Measurements from ENCODE around the gene AFF1. TPM values are rescaled to one million over a fixed set of nuclear protein-coding genes. Genes with fewer than 3 reads are reported as not detected.

Gene AFF1
- total RNA-seq, 1 experiment from 2014 or later: 52.8 TPM

DNA sequence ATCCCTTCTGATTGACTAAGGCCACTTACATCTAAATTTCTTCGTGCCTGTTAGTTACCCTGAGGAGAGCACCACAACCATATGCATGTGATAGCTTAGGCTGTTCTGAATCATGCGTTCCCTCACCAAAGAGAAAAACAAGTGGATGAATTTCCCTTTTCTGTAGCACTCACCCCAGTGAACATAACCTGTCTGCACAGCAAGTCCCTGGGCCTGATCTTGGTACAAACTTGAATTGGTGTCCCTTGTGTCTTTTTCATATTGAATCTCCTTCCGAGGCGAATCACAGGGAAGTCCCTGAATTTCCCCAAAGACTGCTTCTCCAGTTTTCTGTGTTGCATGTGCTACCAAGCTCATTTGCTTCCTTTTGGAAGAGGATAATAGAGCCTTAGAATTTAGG, 185.2 kb downstream of the AFF1 start:
- H3K79me2 ChIP-seq (ENCODE audit: low read depth): no peaks in the 10 kb centered on the region
- H4K20me1 ChIP-seq (ENCODE audit: insufficient read depth): no peaks in the 10 kb centered on the region
- intact Hi-C loops (cut with micrococcal nuclease; ENCODE audit: unreplicated experiment): no loop called here
- no peaks in the 10 kb centered on the region for H3F3A ChIP-seq (ENCODE audit: insufficient read depth, low read depth)
- BruUV-seq (replicated peaks): no TSS peak
- H3K9me3 ChIP-seq (ENCODE audit: insufficient read depth, low read depth): no peaks in the 10 kb centered on the region
- no peak for DNase-seq
- POLR2A ChIA-PET (ENCODE audit: unreplicated experiment): no interaction called here
- H2AFZ ChIP-seq: no peak overlapping the region
- CTCF ChIA-PET: no interaction called here
- H3K27ac ChIP-seq: no peak overlapping the region
- H3K4me1 ChIP-seq (replicated peaks; ENCODE audit: insufficient read depth): no peaks in the 10 kb centered on the region
- H3K36me3 ChIP-seq (ENCODE audit: low read depth): no peaks in the 10 kb centered on the region
- no peaks in the 10 kb centered on the region for H3K9me2 ChIP-seq (ENCODE audit: insufficient read depth)
- H3K4me2 ChIP-seq: no peak overlapping the region
- no peaks in the 10 kb centered on the region for H3K27me3 ChIP-seq (ENCODE audit: insufficient read depth, low read depth)
- TF ChIP-seq, protein P1, sequence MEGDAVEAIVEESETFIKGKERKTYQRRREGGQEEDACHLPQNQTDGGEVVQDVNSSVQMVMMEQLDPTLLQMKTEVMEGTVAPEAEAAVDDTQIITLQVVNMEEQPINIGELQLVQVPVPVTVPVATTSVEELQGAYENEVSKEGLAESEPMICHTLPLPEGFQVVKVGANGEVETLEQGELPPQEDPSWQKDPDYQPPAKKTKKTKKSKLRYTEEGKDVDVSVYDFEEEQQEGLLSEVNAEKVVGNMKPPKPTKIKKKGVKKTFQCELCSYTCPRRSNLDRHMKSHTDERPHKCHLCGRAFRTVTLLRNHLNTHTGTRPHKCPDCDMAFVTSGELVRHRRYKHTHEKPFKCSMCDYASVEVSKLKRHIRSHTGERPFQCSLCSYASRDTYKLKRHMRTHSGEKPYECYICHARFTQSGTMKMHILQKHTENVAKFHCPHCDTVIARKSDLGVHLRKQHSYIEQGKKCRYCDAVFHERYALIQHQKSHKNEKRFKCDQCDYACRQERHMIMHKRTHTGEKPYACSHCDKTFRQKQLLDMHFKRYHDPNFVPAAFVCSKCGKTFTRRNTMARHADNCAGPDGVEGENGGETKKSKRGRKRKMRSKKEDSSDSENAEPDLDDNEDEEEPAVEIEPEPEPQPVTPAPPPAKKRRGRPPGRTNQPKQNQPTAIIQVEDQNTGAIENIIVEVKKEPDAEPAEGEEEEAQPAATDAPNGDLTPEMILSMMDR (conservative IDR thresholded peaks at IDR 0.05): no peak
- no peak for TF ChIP-seq EZH2 (IDR thresholded peaks at IDR 0.05; ENCODE audit: low read depth)
- no peak overlapping the region for H3K4me3 ChIP-seq

DNA sequence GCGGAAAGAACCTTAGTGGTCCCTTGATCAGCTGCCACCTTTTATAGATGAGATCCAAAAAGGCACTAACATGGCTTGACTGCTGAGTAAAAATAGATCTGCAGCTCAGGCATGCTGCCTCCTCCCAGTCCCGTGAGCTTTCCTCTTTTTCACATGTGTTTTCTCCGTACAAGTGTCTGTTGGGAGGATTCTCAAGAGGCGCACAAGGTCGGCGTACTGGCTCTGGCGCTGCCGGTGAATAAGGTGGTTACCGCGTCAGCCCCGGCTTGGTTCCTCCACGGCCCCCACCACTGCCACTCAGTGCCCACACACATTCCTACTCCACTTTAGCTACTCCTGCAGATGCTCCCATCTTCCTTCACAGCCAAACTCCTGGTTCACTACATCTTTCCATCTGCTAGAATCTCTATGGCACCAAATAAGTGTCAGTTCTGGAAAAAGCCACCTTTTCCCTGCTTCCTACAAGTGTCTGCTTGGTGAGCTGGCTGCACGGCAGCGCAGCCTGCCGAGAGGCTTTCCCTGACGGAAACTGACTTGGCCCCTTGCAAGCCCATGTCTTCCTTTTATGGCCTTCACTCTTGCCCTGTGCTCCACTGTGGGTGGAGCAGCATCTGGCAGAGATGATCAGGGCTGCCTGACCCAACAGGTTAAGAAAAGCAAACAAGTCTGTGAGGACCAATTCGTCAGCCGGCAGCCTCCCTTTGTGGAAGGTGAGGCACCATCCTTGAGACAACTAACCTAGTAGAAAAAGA, 185.8 kb downstream of the AFF1 start:
- Histone ChIP-seq H3K27me3 (ENCODE audit: insufficient read depth, low read depth) (no peaks in the 10 kb centered on the region), H3K79me2 (ENCODE audit: low read depth) (no peaks in the 10 kb centered on the region), H3K9me2 (ENCODE audit: insufficient read depth) (no peaks in the 10 kb centered on the region), H3K9me3 (ENCODE audit: insufficient read depth, low read depth) (no peaks in the 10 kb centered on the region), H4K20me1 (ENCODE audit: insufficient read depth) (no peaks in the 10 kb centered on the region), H3K27ac (no peak overlapping the region), H3F3A (ENCODE audit: insufficient read depth, low read depth) (no peaks in the 10 kb centered on the region), H3K36me3 (ENCODE audit: low read depth) (no peaks in the 10 kb centered on the region), H3K4me2 (no peak overlapping the region), H2AFZ (no peak overlapping the region), H3K4me1 (replicated peaks; ENCODE audit: insufficient read depth) (no peaks in the 10 kb centered on the region), H3K4me3 (no peak overlapping the region)
- ChIA-PET CTCF (no interaction called here), POLR2A (ENCODE audit: unreplicated experiment) (no interaction called here)
- intact Hi-C loops (cut with micrococcal nuclease; ENCODE audit: unreplicated experiment): no loop called here
- DNase-seq: no peak
- BruUV-seq (replicated peaks): no TSS peak
- TF ChIP-seq EZH2 (IDR thresholded peaks at IDR 0.05; ENCODE audit: low read depth): no peak
- TF ChIP-seq, protein P1 (conservative IDR thresholded peaks at IDR 0.05): no peak

DNA sequence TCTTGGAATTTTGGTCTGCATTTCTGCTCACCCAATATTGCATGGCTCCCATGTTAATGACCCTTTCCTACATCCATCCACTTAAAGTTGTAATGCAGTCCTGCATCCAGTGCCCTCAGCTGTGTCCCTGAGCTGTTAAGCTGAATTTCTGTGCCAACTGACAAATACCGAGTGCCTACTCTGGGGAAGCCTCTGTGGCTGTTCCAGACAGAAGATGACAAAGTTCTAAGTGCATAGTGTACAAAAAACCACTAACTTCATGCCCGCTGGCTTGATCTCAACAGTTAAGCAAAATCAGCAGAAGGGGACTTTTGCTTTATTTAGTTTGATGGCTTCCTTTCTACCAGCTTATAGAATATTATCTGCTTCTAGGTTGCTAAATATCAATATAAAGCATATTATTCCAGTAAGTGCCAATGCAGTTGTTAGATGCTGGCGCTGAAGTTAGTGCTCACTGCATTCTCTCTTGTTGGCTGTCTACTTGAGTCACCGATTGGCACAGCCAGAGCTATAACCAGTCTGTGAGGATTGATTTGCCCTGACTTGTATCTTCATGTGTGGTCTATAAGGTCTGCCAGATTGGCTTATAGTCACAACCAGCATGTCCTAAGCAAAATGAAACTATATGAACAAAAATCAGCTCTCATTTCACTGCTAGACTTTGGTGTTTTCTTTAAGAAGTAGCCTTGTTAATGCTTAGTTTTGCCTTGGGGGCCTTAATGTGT, 186.7 kb downstream of the AFF1 start:
- no peaks in the 10 kb centered on the region for H3F3A ChIP-seq (ENCODE audit: insufficient read depth, low read depth)
- no peaks in the 10 kb centered on the region for H3K36me3 ChIP-seq (ENCODE audit: low read depth)
- no peak overlapping the region for H3K27ac ChIP-seq
- no peak overlapping the region for H3K4me3 ChIP-seq
- H3K4me1 ChIP-seq (replicated peaks; ENCODE audit: insufficient read depth): no peaks in the 10 kb centered on the region
- H3K4me2 ChIP-seq: no peak overlapping the region
- BruUV-seq (replicated peaks): no TSS peak
- TF ChIP-seq, protein P1 (conservative IDR thresholded peaks at IDR 0.05): no peak
- no peak for TF ChIP-seq EZH2 (IDR thresholded peaks at IDR 0.05; ENCODE audit: low read depth)
- H3K9me2 ChIP-seq (ENCODE audit: insufficient read depth): no peaks in the 10 kb centered on the region
- H3K9me3 ChIP-seq (ENCODE audit: insufficient read depth, low read depth): no peaks in the 10 kb centered on the region
- intact Hi-C loops (cut with micrococcal nuclease; ENCODE audit: unreplicated experiment): no loop called here
- no peaks in the 10 kb centered on the region for H4K20me1 ChIP-seq (ENCODE audit: insufficient read depth)
- POLR2A ChIA-PET (ENCODE audit: unreplicated experiment): interaction anchor here (0.6 kb wide), 1 partner anchor 1870 kb away, joined by 3 read pairs; no protein-coding TSS in a partner anchor
- no peaks in the 10 kb centered on the region for H3K79me2 ChIP-seq (ENCODE audit: low read depth)
- no peaks in the 10 kb centered on the region for H3K27me3 ChIP-seq (ENCODE audit: insufficient read depth, low read depth)
- no peak overlapping the region for H2AFZ ChIP-seq
- CTCF ChIA-PET: interaction anchor here (0.6 kb wide), 1 partner anchor 30 kb away, joined by 3 read pairs; no protein-coding TSS in a partner anchor
- no peak for DNase-seq
